IMR-90 (cell line): Measurements from ENCODE around the gene B3GALT4. TPM values are rescaled to one million over a fixed set of nuclear protein-coding genes. Genes with fewer than 3 reads are reported as not detected.

Experiments used
- ATAC-seq: fragments of 200-7000 bp; cut with Tn5 transposase; 2 replicates; pipeline ENCODE4 v1.9.1; 2020; ENCODE audit warnings: low read depth, mild to moderate bottlenecking, moderate library complexity
- BruUV-seq: library from RNA; stranded (reverse); fragments of 400-500 nt; replicated peaks from 2 replicates; lab custom pipeline; 2021; lab: Mats Ljungman, UMichigan
- CTCF ChIA-PET: fragments of 300-600 bp; formaldehyde crosslinking; extraction: SDS; loops from one replicate; lab custom pipeline; 2021; ENCODE audit warnings: antibody characterized with exemption; lab: Yijun Ruan, JAX
- POLR2A ChIA-PET: fragments of 300-600 bp; sonication (Branson Sonifier 250); formaldehyde crosslinking; loops from one replicate; lab custom pipeline; 2022; ENCODE audit warnings: antibody characterized with exemption; ENCODE audit not compliant: unreplicated experiment; lab: Charles Lee
- DNase-seq: peaks from one replicate; pipeline ENCODE4 v3.0.0; 2013
- H2AFZ ChIP-seq: replicated peaks from 2 replicates; pipeline ENCODE3; 2013; ENCODE audit warnings: low read length, mild to moderate bottlenecking; ENCODE audit not compliant: poor library complexity
- H2AK5ac ChIP-seq: 2 replicates; pipeline ENCODE4 v1.6.1; 2013; ENCODE audit warnings: low read depth, low read length, inconsistent platforms
- H2AK9ac ChIP-seq: replicated peaks from 2 replicates; pipeline ENCODE3; 2013; ENCODE audit warnings: mild to moderate bottlenecking, low read depth, low read length, moderate library complexity; ENCODE audit not compliant: poor library complexity
- H2BK120ac ChIP-seq: 2 replicates; pipeline ENCODE4 v1.6.1; 2013; ENCODE audit warnings: low read depth, low read length, inconsistent platforms
- H2BK15ac ChIP-seq: 3 replicates; pipeline ENCODE4 v1.6.1; 2013; ENCODE audit warnings: low read depth, low read length, inconsistent platforms
- H2BK20ac ChIP-seq: 2 replicates; pipeline ENCODE4 v1.6.1; 2013; ENCODE audit warnings: low read depth, mild to moderate bottlenecking, inconsistent platforms, low read length, moderate library complexity
- H2BK5ac ChIP-seq: 2 replicates; pipeline ENCODE4 v1.6.1; 2013; ENCODE audit warnings: mild to moderate bottlenecking, low read depth, low read length, inconsistent platforms; ENCODE audit not compliant: poor library complexity, severe bottlenecking
- H3K14ac ChIP-seq: replicated peaks from 2 replicates; pipeline ENCODE4 v1.6.1; 2013; ENCODE audit warnings: low read depth, low read length, inconsistent platforms
- H3K18ac ChIP-seq: 2 replicates; pipeline ENCODE4 v1.6.1; 2013; ENCODE audit warnings: low read depth, low read length, control low read depth
- H3K23ac ChIP-seq: 2 replicates; pipeline ENCODE4 v1.6.1; 2013; ENCODE audit warnings: low read depth, low read length, inconsistent platforms
- H3K27ac ChIP-seq: 2 replicates; pipeline ENCODE4 v1.5.1; 2013; ENCODE audit warnings: mild to moderate bottlenecking, control low read depth, low read length; ENCODE audit not compliant: insufficient read depth
- H3K27me3 ChIP-seq: 2 replicates; pipeline ENCODE4 v1.6.1; 2013; ENCODE audit warnings: low read length; ENCODE audit not compliant: control insufficient read depth, insufficient read depth
- H3K36me3 ChIP-seq: 2 replicates; pipeline ENCODE4 v1.6.1; 2013; ENCODE audit warnings: low read length, mixed read lengths; ENCODE audit not compliant: control insufficient read depth, insufficient read depth
- H3K4ac ChIP-seq: 2 replicates; pipeline ENCODE4 v1.6.1; 2013; ENCODE audit warnings: low read depth, low read length, inconsistent platforms
- H3K4me1 ChIP-seq: 2 replicates; pipeline ENCODE4 v1.6.1; 2013; ENCODE audit warnings: low read length, mixed read lengths; ENCODE audit not compliant: control insufficient read depth, insufficient read depth
- H3K4me2 ChIP-seq: 2 replicates; pipeline ENCODE4 v1.6.1; 2013; ENCODE audit warnings: low read depth, mild to moderate bottlenecking, control low read depth, low read length, moderate library complexity
- H3K4me3 ChIP-seq: 2 replicates; pipeline ENCODE4 v1.5.1; 2013; ENCODE audit warnings: low read depth, mild to moderate bottlenecking, control low read depth, low read length, moderate library complexity; ENCODE audit not compliant: insufficient read depth
- H3K56ac ChIP-seq: 2 replicates; pipeline ENCODE4 v1.6.1; 2013; ENCODE audit warnings: low read length, inconsistent platforms; ENCODE audit not compliant: insufficient read depth; ENCODE audit errors: extremely low read depth
- H3K79me1 ChIP-seq, 2 experiments: 2 replicates each; pipeline ENCODE4 v1.6.1; 2013; ENCODE audit warnings: low read length in 2 of 2, inconsistent platforms in 1 of 2, low read depth in 1 of 2
- H3K9ac ChIP-seq: 2 replicates; pipeline ENCODE4 v1.6.1; 2013; ENCODE audit warnings: low read depth, low read length, control low read depth
- H3K9me1 ChIP-seq: 2 replicates; pipeline ENCODE4 v1.6.1; 2013; ENCODE audit warnings: low read length, inconsistent platforms; ENCODE audit not compliant: insufficient read depth
- H3K9me3 ChIP-seq: 2 replicates; pipeline ENCODE4 v1.6.1; 2013; ENCODE audit warnings: low read length; ENCODE audit not compliant: control insufficient read depth, insufficient read depth
- H4K20me1 ChIP-seq: 2 replicates; pipeline ENCODE4 v1.6.1; 2013; ENCODE audit warnings: low read length, inconsistent platforms; ENCODE audit not compliant: insufficient read depth
- H4K5ac ChIP-seq: 2 replicates; pipeline ENCODE4 v1.6.1; 2013; ENCODE audit warnings: mild to moderate bottlenecking, low read depth, low read length, control low read depth
- H4K8ac ChIP-seq, 2 experiments: 2 replicates each; pipeline ENCODE4 v1.6.1; 2013; ENCODE audit warnings: low read depth in 2 of 2, low read length in 2 of 2, control low read depth in 1 of 2, inconsistent platforms in 1 of 2
- H4K91ac ChIP-seq: 2 replicates; pipeline ENCODE4 v1.6.1; 2013; ENCODE audit warnings: low read depth, low read length, inconsistent platforms; ENCODE audit not compliant: insufficient read depth
- CEBPB ChIP-seq: IDR thresholded peaks from 2 replicates; pipeline ENCODE4 v1.6.1; 2012; ENCODE audit warnings: low read depth, low read length, improper control_type of control experiment
- CTCF ChIP-seq: conservative IDR thresholded peaks from 2 replicates; pipeline ENCODE4 v1.5.1; 2012; ENCODE audit warnings: mild to moderate bottlenecking, low read depth, low read length, improper control_type of control experiment
- ELK1 ChIP-seq: fragments of 150-350 bp; IDR thresholded peaks from 2 replicates; pipeline ENCODE4 v1.6.1; 2016; ENCODE audit warnings: low read depth, mild to moderate bottlenecking, low read length, moderate library complexity, borderline replicate concordance
- FOS ChIP-seq: fragments of 150-350 bp; IDR thresholded peaks from 2 replicates; pipeline ENCODE4 v1.6.1; 2016; ENCODE audit warnings: low read depth, low read length
- MAFK ChIP-seq: IDR thresholded peaks from 2 replicates; pipeline ENCODE4 v1.6.1; 2012; ENCODE audit warnings: low read depth, low read length, improper control_type of control experiment
- SMC3 ChIP-seq: fragments of 150-350 bp; IDR thresholded peaks from 2 replicates; pipeline ENCODE4 v1.6.1; 2016; ENCODE audit warnings: low read depth, mild to moderate bottlenecking, antibody characterized with exemption, low read length, moderate library complexity
- WGBS, 2 experiments: methylation state at CpG; one replicate each; pipeline versions ENCODE4 v1.1.5 to v1.1.7; 2013; ENCODE audit warnings: missing lambda C conversion rate in 2 of 2; ENCODE audit not compliant: insufficient read length in 1 of 2; ENCODE audit errors: extremely low coverage in 2 of 2; 5-methylcytosine and 5-hydroxymethylcytosine counted together
- dilution Hi-C: fragments of 300-500 bp; cut with HindIII; formaldehyde crosslinking; loops from one replicate; pipeline ENCODE4 v1.14.3; 2018; ENCODE audit warnings: low sequenced_read_pairs; ENCODE audit not compliant: unreplicated experiment
- in situ Hi-C: fragments of 300-500 bp; cut with MboI; formaldehyde crosslinking; loops from 3 replicates; pipeline ENCODE4 v1.14.3; 2019; ENCODE audit warnings: low sequenced_read_pairs, inconsistent platforms, mixed read lengths
- intact Hi-C: fragments of 100-400 bp; cut with micrococcal nuclease; formaldehyde crosslinking; loops from 2 replicates; pipeline ENCODE4 v1.10.0; 2022
- polyA plus RNA-seq, 3 experiments: library from polyadenylated mRNA; depleted of rRNA; stranded (reverse); fragments of >200 nt; gene quantifications; 2 replicates each; pipeline ENCODE4 v1.2.3, GENCODE V29; 2012; ENCODE audit warnings: low replicate concordance in 1 of 3
- total RNA-seq: library from RNA; depleted of rRNA; stranded (reverse); fragments of >200 nt; gene quantifications from 2 replicates; pipeline ENCODE4 v1.2.3, GENCODE V29; 2012

B3GALT4 gene
- total and polyA plus RNA-seq, 2 of the 4 experiments (the other 2 are of a cell fraction): 0.70 to 0.72 TPM

GRCh38 chr6:33236852-33237251, 40.1 kb upstream of the B3GALT4 start:
- no peak overlapping the region for H3K9ac ChIP-seq
- no peaks in the 10 kb centered on the region for H3K9me3 ChIP-seq
- H3K36me3 ChIP-seq: no peaks in the 10 kb centered on the region
- no peak overlapping the region for H4K91ac ChIP-seq
- no peak overlapping the region for H2AK5ac ChIP-seq
- H3K4me2 ChIP-seq: no peak overlapping the region
- no peak overlapping the region for H2BK120ac ChIP-seq
- no peak overlapping the region for H4K8ac ChIP-seq
- ATAC-seq: no peak
- H3K23ac ChIP-seq: no peak overlapping the region
- H2AK9ac ChIP-seq: no peak overlapping the region
- no peaks in the 10 kb centered on the region for H3K79me1 ChIP-seq
- no peak overlapping the region for H2BK15ac ChIP-seq
- H3K9me1 ChIP-seq: no peaks in the 10 kb centered on the region
- no peak overlapping the region for H3K27ac ChIP-seq
- H2BK5ac ChIP-seq: no peak overlapping the region
- no peak overlapping the region for H3K56ac ChIP-seq
- dilution Hi-C loops: no loop called here
- no TSS peak for BruUV-seq
- in situ Hi-C loops: no loop called here
- H3K27me3 ChIP-seq: peaks cover 51% of the 10 kb centered on the region
- no peaks in the 10 kb centered on the region for H3K4me1 ChIP-seq
- no peak overlapping the region for H2BK20ac ChIP-seq
- no peak overlapping the region for H3K4me3 ChIP-seq
- ChIA-PET POLR2A (no interaction called here), CTCF (no interaction called here)
- no peak overlapping the region for H3K4ac ChIP-seq
- DNase-seq: no peak
- H4K20me1 ChIP-seq: no peaks in the 10 kb centered on the region
- no peak overlapping the region for H3K14ac ChIP-seq
- no peak overlapping the region for H3K18ac ChIP-seq
- 84% methylated on average over 2 of the region's 6 CpGs; no CpG with 5 or more reads in 1 of the 2 experiments for WGBS, 2 experiments
- H2AFZ ChIP-seq: no peak overlapping the region
- no peak overlapping the region for H4K5ac ChIP-seq
- TF ChIP-seq SMC3: no peak
- TF ChIP-seq FOS: no peak
- TF ChIP-seq MAFK: no peak
- TF ChIP-seq CEBPB: no peak
- no peak for TF ChIP-seq ELK1
- no peak for TF ChIP-seq CTCF
- intact Hi-C loops: no loop called here
